GM13977 (cell line): ENCODE data around the gene CHD9.
A peak's percentile ranks its signal among the peaks of the same experiment; 100 is the strongest.

Experiments
- DNase-seq: peaks from one replicate; pipeline ENCODE4 v3.0.0; 2012; ENCODE audit warnings: low spot score
- in situ Hi-C: fragments of 300-500 bp; cut with MboI; formaldehyde crosslinking; loops from one replicate; pipeline ENCODE4 v1.12.0; 2022; ENCODE audit warnings: low sequenced_read_pairs, low pct_unique_long_range_greater_than_20kb, mixed read lengths, inconsistent platforms; ENCODE audit not compliant: unreplicated experiment
- TF ChIP-seq, protein P1 (sequence below): IDR thresholded peaks from 2 replicates; pipeline ENCODE4 v1.5.1; 2012; ENCODE audit warnings: mild to moderate bottlenecking, control low read depth; ENCODE audit not compliant: insufficient read depth; ENCODE audit errors: extremely low read depth, missing control alignments

Gene CHD9

DNA sequence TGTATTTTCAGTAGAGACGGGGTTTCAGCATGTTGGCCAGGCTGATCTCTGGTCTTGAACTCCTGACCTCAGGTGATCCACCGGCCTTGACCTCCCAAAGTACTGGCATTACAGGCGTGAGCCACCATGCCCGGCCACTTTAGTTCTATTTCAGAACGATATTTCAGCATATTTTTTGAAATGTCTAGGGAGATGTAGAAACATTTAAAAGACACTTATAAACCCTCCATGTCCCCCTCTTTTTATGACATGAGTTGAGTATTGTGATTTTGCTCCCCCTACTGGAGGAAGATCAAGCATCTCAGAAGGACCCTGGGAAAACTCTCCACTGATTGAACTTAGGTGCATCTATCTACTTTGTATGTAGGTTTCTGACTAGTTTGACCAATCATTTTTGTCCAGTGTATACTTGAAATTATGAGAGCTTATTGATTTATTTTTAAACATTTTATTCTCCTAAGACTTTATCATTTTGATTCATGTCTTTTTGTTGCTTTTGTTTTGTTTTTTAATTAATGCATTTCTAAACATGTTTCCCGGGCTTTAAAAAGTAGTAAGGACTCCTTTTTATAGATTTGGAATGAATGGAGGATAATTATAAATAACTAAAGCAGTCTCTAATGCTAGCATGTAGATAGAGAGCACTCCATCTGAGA lies 105.1 kb downstream of the CHD9 start:
- TF ChIP-seq, protein P1, sequence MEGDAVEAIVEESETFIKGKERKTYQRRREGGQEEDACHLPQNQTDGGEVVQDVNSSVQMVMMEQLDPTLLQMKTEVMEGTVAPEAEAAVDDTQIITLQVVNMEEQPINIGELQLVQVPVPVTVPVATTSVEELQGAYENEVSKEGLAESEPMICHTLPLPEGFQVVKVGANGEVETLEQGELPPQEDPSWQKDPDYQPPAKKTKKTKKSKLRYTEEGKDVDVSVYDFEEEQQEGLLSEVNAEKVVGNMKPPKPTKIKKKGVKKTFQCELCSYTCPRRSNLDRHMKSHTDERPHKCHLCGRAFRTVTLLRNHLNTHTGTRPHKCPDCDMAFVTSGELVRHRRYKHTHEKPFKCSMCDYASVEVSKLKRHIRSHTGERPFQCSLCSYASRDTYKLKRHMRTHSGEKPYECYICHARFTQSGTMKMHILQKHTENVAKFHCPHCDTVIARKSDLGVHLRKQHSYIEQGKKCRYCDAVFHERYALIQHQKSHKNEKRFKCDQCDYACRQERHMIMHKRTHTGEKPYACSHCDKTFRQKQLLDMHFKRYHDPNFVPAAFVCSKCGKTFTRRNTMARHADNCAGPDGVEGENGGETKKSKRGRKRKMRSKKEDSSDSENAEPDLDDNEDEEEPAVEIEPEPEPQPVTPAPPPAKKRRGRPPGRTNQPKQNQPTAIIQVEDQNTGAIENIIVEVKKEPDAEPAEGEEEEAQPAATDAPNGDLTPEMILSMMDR = peak; percentile 61
- in situ Hi-C loops = loop anchor here (25.0 kb wide), 1 partner anchor 98 kb away; the partner anchor contains the start of genes CHD9 and CHD9NB
- peak; percentile 34 for DNase-seq

DNA sequence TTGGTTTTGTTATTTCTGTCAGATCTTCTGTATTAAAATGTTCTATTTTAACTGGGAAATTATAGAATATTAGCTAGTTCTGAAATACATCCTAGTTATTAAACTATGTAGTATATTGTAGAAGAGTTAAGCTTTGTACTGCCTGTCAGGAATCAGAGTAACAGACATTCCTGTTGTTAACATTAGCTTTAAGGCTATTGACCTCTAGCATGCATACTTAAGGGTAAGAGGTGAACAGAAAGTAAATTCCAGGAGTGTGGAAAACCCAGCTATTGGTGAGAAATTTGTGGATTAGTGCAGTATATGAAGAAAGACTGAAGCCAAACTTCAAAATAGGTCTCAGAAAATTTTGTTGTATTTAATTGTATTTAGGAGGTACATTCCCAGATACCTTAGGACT lies 111.3 kb downstream of the CHD9 start:
- TF ChIP-seq, protein P1 = no peak
- DNase-seq = no peak
- in situ Hi-C loops = loop anchor here (25.0 kb wide), 1 partner anchor 104 kb away; the partner anchor contains the start of genes CHD9 and CHD9NB

DNA sequence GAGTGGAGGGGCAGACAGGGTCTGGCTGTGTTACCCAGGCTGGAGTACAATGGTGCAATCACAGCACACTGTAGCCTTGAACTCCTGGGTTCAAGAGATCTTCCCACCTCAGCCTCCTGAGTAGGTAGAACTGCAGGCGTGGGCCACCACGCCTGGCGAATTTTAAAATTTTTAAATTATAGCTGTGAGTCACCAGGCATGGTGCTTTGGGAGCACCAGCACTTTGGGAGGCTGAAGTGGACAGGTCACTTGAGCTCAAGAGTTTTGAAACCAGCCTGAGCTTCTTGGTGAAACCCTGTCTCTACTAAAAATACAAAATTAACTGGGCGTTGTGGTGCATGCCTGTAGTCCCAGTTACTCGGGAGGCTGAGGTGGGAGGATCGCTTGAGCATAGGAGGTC lies 114.0 kb downstream of the CHD9 start:
- in situ Hi-C loops = loop anchor here (25.0 kb wide), 1 partner anchor 106 kb away; the partner anchor contains the start of genes CHD9 and CHD9NB
- TF ChIP-seq, protein P1 = no peak
- DNase-seq = no peak

DNA sequence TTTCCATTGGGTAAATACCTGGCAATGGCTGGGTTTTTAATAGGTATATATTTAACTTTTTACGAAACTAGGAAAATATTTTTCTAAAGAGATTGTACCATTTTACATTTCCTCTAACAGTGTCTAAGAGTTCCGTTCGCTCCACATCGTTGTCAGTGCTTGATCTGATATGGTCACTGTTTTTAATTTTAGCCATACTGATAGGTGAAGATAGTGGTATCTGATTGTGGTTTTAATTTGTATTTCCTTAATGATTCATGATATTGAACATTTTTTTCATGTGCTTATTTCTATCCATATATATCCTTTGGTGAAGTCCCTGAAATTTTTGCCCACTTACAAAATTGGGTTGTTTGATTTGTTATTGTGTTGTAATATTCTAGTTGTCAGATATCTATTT lies 117.7 kb downstream of the CHD9 start:
- no peak for DNase-seq
- in situ Hi-C loops = loop anchor here (25.0 kb wide), 1 partner anchor 110 kb away; the partner anchor contains the start of genes CHD9 and CHD9NB

DNA sequence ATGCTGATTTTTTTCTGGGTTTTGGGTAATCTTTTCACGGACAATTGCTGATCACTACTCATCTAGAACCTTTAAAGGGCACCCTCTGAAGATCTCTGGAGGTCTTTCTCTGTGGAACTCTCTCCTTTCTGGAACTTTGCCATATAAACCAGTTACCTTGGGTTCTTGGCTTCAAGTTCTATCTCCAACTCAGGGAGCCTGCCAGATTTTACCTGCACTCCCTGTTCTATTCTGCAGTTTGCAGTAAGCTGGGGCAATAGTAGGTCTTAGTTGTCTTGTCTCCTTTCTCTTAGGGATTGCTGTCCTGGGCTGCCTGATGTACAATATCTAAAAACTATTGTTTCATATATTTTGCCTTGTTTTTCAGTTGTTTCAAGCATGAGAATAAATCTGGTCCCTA lies 120.3 kb downstream of the CHD9 start:
- DNase-seq = no peak
- TF ChIP-seq, protein P1 = no peak
- in situ Hi-C loops = no loop called here

More for the DNA sequence above, 117.7 kb downstream of the CHD9 start:
- TF ChIP-seq, protein P1 = no peak

DNA sequence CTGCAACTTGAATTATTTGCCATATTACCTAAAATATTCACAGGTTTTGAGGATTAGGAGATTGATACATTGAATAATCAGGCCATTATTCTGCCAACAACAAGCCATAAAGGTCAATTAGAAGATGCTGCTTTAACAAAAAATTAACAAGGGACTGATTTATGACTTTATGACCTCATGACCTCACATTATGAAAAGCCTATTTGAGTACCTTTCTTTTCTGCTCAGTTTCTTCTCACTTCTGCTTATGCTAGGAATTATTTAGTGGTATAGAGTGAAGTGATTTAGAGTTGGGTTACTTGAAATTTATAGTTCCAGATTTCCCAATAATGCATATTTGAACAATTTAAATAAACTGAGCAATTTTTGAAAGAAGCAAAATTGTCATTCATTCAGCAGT lies 121.6 kb downstream of the CHD9 start:
- in situ Hi-C loops = no loop called here
- TF ChIP-seq, protein P1 = no peak
- no peak for DNase-seq
